ENCODE data around the gene CACNA1S. TPM values are rescaled to one million over a fixed set of nuclear protein-coding genes. Genes with fewer than 3 reads are reported as not detected.

CACNA1S gene
- total RNA-seq, 2 experiments from 2014 or later, result not detected

GRCh38 chr1:201093962-201094361, 18.3 kb downstream of the CACNA1S start:
- H3K27me3 Mint-ChIP-seq, result peaks cover 6% of the 10 kb centered on the region
- no peak overlapping the region for H3K27ac Mint-ChIP-seq
- Histone ChIP-seq H3K9me3 (ENCODE audit: control insufficient read depth in 1 of 2, insufficient read depth in 1 of 2, low read length in 2 of 2) (no peaks in the 10 kb centered on the region), H3K27ac (ENCODE audit: low read depth in 1 of 2, low read length in 2 of 2) (no peak overlapping the region), H3K4me1 (ENCODE audit: insufficient read depth, low read length) (no peaks in the 10 kb centered on the region), H3K4me3 (ENCODE audit: low read length) (no peak overlapping the region), H3K36me3 (ENCODE audit: insufficient read depth, low read length) (no peaks in the 10 kb centered on the region), H3K27me3 (ENCODE audit: control insufficient read depth in 1 of 2, insufficient read depth in 2 of 2, low read length in 2 of 2) (no peaks in the 10 kb centered on the region)
- no peaks in the 10 kb centered on the region for H3K9me3 Mint-ChIP-seq
- H3K36me3 Mint-ChIP-seq (ENCODE audit: low read depth), result no peaks in the 10 kb centered on the region
- TF ChIP-seq, protein P1, sequence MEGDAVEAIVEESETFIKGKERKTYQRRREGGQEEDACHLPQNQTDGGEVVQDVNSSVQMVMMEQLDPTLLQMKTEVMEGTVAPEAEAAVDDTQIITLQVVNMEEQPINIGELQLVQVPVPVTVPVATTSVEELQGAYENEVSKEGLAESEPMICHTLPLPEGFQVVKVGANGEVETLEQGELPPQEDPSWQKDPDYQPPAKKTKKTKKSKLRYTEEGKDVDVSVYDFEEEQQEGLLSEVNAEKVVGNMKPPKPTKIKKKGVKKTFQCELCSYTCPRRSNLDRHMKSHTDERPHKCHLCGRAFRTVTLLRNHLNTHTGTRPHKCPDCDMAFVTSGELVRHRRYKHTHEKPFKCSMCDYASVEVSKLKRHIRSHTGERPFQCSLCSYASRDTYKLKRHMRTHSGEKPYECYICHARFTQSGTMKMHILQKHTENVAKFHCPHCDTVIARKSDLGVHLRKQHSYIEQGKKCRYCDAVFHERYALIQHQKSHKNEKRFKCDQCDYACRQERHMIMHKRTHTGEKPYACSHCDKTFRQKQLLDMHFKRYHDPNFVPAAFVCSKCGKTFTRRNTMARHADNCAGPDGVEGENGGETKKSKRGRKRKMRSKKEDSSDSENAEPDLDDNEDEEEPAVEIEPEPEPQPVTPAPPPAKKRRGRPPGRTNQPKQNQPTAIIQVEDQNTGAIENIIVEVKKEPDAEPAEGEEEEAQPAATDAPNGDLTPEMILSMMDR (IDR thresholded peaks at IDR 0.05), result no peak
- no peak overlapping the region for H3K4me3 Mint-ChIP-seq
- H3K4me1 Mint-ChIP-seq (ENCODE audit: low read depth), result no peaks in the 10 kb centered on the region
- ATAC-seq (ENCODE audit: poor library complexity) (no peak), DNase-seq (no peak)
- ChIA-PET POLR2A (no interaction called here), CTCF (no interaction called here)
- intact Hi-C loops (cut with DNase I, micrococcal nuclease), result no loop called here

DNA sequence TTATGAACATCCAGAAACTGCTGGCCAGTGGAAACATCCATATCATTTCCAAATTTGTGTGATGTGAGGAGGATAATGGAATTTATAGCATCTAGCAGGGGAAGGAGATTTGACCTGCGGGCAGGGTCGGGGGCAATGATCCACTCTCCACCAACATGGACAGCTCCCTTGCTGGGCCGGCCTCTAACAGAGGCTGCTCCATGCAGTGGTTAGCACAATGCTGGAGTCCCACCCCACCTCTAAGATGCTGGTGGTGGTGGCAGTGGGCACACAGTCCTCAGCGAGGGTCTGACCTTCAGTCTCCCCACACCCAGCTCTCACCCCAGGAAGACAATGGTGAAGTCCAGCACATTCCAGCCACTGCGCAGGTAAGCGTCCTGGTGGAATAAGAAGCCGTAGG, 18.7 kb downstream of the CACNA1S start:
- H3K27ac Mint-ChIP-seq, result no peak overlapping the region
- no peaks in the 10 kb centered on the region for H3K9me3 ChIP-seq (ENCODE audit: control insufficient read depth in 1 of 2, insufficient read depth in 1 of 2, low read length in 2 of 2)
- no peak for DNase-seq
- no peaks in the 10 kb centered on the region for H3K36me3 Mint-ChIP-seq (ENCODE audit: low read depth)
- no peak for ATAC-seq (ENCODE audit: poor library complexity)
- TF ChIP-seq, protein P1 (IDR thresholded peaks at IDR 0.05), result no peak
- H3K4me3 ChIP-seq (ENCODE audit: low read length), result no peak overlapping the region
- H3K4me3 Mint-ChIP-seq, result no peak overlapping the region
- ChIA-PET CTCF (no interaction called here), POLR2A (no interaction called here)
- H3K27me3 Mint-ChIP-seq, result peaks cover 6% of the 10 kb centered on the region
- H3K36me3 ChIP-seq (ENCODE audit: insufficient read depth, low read length), result no peaks in the 10 kb centered on the region
- no peaks in the 10 kb centered on the region for H3K4me1 ChIP-seq (ENCODE audit: insufficient read depth, low read length)
- H3K27ac ChIP-seq (ENCODE audit: low read depth in 1 of 2, low read length in 2 of 2), result no peak overlapping the region
- no peaks in the 10 kb centered on the region for H3K4me1 Mint-ChIP-seq (ENCODE audit: low read depth)
- no peaks in the 10 kb centered on the region for H3K9me3 Mint-ChIP-seq
- intact Hi-C loops (cut with DNase I, micrococcal nuclease), result no loop called here
- no peaks in the 10 kb centered on the region for H3K27me3 ChIP-seq (ENCODE audit: control insufficient read depth in 1 of 2, insufficient read depth in 2 of 2, low read length in 2 of 2)

GRCh38 chr1:201092738-201093137, 19.5 kb downstream of the CACNA1S start:
- H3K27ac Mint-ChIP-seq, result no peak overlapping the region
- H3K4me1 ChIP-seq (ENCODE audit: insufficient read depth, low read length), result no peaks in the 10 kb centered on the region
- H3K4me3 Mint-ChIP-seq, result no peak overlapping the region
- CTCF ChIA-PET, result no interaction called here
- no peaks in the 10 kb centered on the region for H3K36me3 ChIP-seq (ENCODE audit: insufficient read depth, low read length)
- no peaks in the 10 kb centered on the region for H3K27me3 ChIP-seq (ENCODE audit: control insufficient read depth in 1 of 2, insufficient read depth in 2 of 2, low read length in 2 of 2)
- POLR2A ChIA-PET, result no interaction called here
- TF ChIP-seq, protein P1 (IDR thresholded peaks at IDR 0.05), result no peak
- no peaks in the 10 kb centered on the region for H3K9me3 ChIP-seq (ENCODE audit: control insufficient read depth in 1 of 2, insufficient read depth in 1 of 2, low read length in 2 of 2)
- H3K36me3 Mint-ChIP-seq (ENCODE audit: low read depth), result no peaks in the 10 kb centered on the region
- H3K9me3 Mint-ChIP-seq, result no peaks in the 10 kb centered on the region
- peaks cover 14% of the 10 kb centered on the region for H3K27me3 Mint-ChIP-seq
- intact Hi-C loops (cut with DNase I, micrococcal nuclease), result no loop called here
- no peaks in the 10 kb centered on the region for H3K4me1 Mint-ChIP-seq (ENCODE audit: low read depth)
- DNase-seq, result no peak
- ATAC-seq (ENCODE audit: poor library complexity), result no peak
- no peak overlapping the region for H3K27ac ChIP-seq (ENCODE audit: low read depth in 1 of 2, low read length in 2 of 2)
- no peak overlapping the region for H3K4me3 ChIP-seq (ENCODE audit: low read length)
